HG02970 (cell line): Measurements from ENCODE around the gene CTSG.
"Not testable (repeated sequence)": the region's sequence is repeated elsewhere in the genome, so short reads cannot be mapped to it uniquely, and the experiment has no call there.

Experiments
- ATAC-seq: cut with Tn5 transposase; IDR thresholded peaks from one replicate; pipeline ENCODE4 v1.9.1; 2021; ENCODE audit warnings: mild to moderate bottlenecking, moderate library complexity, moderate number of reproducible peaks; ENCODE audit not compliant: unreplicated experiment, low FRiP score

Gene CTSG

GRCh38 chr14:24549064-24549463, 27.0 kb downstream of the CTSG start:
- not testable (repeated sequence) for ATAC-seq

GRCh38 chr14:24542346-24542936, 33.6 kb downstream of the CTSG start:
- no peak for ATAC-seq

- no peak for ATAC-seq
Measured at GRCh38 chr14:24535737-24536136, 40.3 kb downstream of the CTSG start.

- ATAC-seq, result no peak
Measured at GRCh38 chr14:24534286-24534685, 41.8 kb downstream of the CTSG start.

- ATAC-seq, result not testable (repeated sequence)
Measured at GRCh38 chr14:24525877-24526620, 50.0 kb downstream of the CTSG start.
